GDM1 (cell line): ENCODE results near the gene MUC5AC.
"Not testable (repeated sequence)": the region's sequence is repeated elsewhere in the genome, so short reads cannot be mapped to it uniquely, and the experiment has no call there.

Experiments
- DNase-seq: peaks from one replicate; lab custom pipeline; 2025; lab: John Stamatoyannopoulos, UW

MUC5AC gene

GRCh38 chr11:1162491-1163311 is 4.9 kb downstream of the MUC5AC start:
- DNase-seq = no peak

DNA sequence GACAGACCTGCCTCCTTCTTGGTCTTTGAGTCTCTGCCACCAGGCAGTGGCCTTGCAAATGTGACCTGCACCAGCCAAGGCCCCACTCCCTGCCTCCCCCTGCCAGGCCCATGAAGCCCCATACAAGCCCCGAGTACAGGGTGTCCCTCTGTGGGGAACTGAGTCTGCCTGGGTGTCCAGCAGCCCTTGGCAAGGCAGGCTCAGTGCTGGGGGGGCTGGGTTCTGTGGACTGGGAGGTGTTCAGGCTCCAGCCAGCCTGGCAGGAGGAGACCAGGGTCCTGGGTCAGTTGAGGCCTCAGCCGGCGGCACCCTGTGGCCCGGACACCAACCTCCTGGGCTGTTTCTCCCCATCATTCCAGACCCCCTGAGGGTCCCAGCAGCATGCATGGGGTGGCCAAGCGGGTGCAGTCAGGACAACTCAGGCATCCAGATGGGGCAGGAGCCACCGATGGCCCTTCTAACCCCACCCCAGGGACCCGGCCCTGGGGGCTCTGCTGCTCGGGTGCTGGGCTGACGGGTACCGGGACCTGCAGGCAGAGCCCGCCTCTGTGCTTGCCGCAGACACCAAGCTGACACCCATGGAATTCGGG is 5.7 kb downstream of the MUC5AC start:
- no peak for DNase-seq

GRCh38 chr11:1163911-1164735 is 6.4 kb downstream of the MUC5AC start:
- no peak for DNase-seq

DNA sequence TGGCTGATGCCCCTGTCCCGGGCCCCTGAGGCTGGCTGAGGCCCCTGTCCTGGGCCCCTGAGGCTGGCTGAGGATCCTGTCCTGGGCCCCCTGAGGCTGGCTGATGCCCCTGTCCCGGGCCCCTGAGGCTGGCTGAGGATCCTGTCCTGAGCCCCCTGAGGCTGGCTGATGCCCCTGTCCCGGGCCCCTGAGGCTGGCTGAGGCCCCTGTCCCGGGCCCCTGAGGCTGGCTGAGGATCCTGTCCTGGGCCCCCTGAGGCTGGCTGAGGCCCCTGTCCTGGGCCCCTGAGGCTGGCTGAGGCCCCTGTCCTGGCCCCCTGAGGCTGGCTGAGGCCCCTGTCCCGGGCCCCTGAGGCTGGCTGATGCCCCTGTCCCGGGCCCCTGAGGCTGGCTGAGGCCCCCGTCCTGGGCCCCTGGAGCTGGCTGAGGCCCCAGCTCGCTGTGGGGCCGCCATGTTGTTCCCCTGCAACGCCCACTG is 7.1 kb downstream of the MUC5AC start:
- not testable (repeated sequence) for DNase-seq

DNA sequence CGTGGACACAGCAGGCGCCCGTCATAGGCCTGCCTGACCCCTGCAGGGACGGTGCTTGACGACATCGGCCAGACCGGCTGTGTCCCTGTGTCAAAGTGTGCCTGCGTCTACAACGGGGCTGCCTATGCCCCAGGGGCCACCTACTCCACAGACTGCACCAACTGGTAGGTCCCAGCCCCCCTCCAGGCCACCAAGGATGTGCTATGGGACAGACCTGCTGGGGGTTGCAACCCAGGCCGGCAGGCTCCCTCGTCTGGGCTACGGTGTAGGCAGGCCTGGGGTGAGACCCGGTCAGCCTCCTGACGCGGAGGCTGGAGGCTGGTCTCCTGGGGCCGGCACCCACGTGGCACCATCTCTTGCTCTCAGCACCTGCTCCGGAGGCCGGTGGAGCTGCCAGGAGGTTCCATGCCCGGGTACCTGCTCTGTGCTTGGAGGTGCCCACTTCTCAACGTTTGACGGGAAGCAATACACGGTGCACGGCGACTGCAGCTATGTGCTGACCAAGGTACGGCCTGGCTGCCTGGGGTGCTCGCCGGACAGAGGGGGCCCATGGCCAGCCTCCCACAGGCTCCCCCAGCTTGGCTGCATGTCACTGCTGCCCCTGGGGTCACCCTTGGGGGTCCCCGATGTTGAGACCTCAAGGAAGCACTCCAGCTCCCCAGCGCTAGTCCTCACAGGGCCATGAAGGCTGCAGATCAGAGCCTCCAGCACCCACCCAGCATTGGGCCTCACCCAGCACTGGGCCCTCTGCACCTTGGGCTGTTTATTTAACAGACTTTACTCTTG is 7.7 kb downstream of the MUC5AC start:
- DNase-seq = no peak

- DNase-seq = no peak
These were observed 9.5 kb downstream of the MUC5AC start for GRCh38 chr11:1167256-1167655.

DNA sequence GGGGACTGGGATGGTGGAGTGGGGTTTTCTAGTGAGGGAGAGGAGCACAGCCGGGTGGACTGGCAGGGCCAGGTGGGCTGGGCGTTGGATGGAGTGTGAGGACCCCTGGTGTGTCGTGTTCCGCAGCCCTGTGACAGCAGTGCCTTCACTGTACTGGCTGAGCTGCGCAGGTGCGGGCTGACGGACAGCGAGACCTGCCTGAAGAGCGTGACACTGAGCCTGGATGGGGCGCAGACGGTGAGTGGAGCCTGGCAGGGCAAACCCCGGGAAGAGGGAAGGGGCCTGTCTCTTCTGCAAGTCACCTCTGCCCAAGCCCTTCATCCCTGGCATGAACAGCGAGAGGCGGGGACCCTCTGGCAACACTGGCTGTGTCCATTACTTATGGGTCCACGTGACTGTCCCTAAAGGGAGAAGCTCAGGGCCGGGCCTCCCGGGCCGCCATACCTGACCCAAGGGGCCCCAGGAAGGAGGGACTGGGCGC is 10.0 kb downstream of the MUC5AC start:
- no peak for DNase-seq

DNA sequence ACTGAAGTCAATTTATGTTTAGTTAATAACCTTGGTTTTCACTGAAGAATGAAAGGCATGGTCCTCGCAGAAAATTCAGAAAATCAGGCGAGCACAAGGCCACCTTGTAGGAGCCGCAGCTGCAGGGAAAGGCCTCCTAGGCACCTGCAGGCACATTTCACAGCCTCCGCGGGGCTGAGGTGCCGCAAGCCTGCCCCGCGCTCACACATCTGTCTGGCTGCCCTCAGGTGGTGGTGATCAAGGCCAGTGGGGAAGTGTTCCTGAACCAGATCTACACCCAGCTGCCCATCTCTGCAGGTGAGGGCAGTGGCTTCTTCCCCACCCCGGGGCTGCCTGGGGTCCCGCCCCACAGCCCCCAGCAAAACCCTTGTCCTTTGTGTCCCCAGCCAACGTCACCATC is 10.5 kb downstream of the MUC5AC start:
- no peak for DNase-seq

GRCh38 chr11:1168721-1169161 is 11.0 kb downstream of the MUC5AC start:
- no peak for DNase-seq

DNA sequence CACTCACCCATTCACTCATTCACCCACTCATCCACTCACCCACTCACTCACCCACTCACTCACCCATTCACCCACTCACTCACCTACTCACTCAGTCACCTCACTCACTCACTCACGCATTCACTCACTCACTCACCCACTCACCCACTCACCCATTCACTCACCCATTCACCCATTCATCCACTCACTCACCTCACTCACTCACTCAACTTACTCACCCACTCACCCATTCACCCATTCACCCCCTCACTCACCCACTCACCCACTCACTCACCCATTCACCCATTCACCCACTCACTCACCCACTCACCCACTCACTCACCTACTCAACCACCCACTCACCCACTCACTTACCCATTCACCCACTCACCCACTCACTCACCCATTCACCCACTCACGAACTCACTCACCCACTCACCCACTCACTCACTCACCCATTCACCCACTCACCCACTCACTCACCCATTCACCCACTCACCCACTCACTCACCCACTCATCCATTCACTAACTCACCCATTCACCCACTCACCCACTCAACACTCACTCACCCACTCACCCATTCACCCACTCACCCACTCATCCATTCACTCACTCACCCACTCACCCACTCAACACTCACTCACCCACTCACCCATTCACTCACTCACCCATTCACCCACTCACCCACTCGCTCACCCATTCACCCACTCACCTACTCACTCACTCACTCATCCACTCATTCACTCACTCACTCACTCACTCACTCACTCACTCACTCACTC is 13.7 kb downstream of the MUC5AC start:
- DNase-seq = no peak

DNA sequence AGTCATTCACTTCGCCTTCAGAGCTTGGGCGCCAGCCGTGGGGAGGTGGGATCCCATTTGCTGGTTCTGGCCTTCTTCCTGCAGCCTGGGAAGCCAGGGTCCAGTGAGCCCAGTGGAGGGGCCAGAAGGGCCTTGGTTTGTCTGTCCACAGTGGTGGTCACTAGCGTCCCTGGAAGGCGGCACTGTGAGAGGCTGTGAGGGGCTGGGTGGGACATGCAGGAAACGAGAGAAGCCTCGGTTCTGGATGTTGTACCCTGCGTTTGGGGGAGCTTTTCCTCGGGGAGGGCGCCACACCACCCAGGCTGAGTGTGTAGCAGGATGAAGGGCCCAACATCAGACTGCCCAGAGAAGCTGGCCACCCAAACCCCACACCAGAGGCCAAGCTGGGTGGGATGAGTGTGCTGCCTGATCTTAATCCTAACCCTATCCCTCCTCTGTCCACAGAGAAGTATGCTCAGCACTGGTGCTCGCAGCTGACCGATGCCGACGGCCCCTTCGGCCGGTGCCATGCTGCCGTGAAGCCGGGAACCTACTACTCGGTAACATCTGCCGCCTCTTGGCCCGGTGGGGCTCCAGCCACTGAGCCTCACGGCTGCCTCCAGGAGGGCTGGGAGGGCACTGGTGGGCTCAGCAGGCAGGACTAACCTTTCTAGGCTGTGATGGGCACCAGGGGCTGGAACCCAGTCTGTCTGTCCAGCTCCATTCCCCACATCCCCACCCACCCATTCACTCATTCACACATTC is 14.4 kb downstream of the MUC5AC start:
- DNase-seq = no peak

DNA sequence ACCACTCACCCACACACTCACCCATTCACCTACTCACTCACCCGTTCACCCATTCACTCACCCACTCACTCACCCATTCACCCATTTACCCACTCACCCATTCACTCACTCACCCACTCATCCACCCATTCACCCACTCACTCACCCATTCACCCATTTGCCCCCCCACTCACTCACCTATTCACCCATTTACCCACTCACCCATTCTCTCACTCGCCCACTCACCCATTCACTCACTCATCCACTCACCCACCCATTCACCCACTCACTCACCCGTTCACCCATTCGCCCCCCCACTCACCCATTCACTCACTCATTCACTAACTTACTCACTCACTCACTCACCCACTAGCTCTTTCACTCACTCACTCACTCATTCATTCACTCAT is 15.0 kb downstream of the MUC5AC start:
- no peak for DNase-seq

DNA sequence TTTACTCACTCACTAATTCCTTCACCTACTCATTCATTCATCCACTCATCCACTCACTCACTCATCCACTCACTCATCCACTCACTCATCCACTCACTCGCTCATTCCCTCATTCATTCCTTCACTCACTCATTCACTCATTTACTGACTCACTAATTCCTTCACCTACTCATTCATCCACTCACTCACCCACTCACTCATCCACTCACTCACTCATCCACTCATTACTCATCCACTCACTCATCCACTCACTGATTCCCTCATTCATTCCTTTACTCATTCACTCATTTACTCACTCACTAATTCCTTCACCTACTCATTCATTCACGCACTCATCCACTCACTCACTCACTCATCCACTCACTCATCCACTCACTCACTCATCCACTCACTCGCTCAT is 15.6 kb downstream of the MUC5AC start:
- DNase-seq = not testable (repeated sequence)

GRCh38 chr11:1174441-1175370 is 17.0 kb downstream of the MUC5AC start:
- no peak for DNase-seq

- no peak for DNase-seq
These were observed 17.9 kb downstream of the MUC5AC start for GRCh38 chr11:1175461-1176223.

- DNase-seq = no peak
These were observed 18.7 kb downstream of the MUC5AC start for GRCh38 chr11:1176224-1177019.

DNA sequence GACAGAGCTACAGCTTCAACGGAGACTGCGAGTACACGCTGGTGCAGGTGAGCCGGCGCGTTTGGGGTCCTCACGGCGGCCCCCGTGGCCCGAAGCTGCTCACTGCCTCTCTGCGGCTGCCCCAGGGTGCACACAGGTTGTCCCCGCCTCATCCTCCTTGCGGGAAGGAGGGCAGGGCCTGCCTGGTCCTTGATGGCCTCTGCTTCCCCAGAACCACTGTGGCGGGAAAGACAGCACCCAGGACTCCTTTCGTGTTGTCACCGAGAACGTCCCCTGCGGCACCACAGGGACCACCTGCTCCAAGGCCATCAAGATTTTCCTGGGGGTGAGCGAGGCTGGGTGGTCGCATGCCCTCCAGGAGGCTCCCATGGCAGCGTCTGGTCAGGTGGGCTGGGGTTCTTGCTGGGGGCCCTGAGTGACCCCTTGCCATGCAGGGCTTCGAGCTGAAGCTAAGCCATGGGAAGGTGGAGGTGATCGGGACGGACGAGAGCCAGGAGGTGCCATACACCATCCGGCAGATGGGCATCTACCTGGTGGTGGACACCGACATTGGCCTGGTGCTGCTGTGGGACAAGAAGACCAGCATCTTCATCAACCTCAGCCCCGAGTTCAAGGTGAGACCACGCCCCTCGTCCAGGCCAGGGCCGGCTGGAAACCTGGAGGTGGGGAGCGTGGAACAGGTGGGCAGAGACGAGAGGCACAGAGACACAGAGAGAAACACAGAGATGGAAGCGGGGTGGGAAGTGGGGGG is 19.4 kb downstream of the MUC5AC start:
- DNase-seq = no peak
